Activated gamma-delta T cell treated with Interleukin-2 at 50 U/mL for 16 hours (primary cell): ENCODE data around the gene NPHP4.

Source experiments
- DNase-seq: peaks from one replicate; pipeline ENCODE4 v3.0.0-alpha.2; 2020

NPHP4 gene

DNA sequence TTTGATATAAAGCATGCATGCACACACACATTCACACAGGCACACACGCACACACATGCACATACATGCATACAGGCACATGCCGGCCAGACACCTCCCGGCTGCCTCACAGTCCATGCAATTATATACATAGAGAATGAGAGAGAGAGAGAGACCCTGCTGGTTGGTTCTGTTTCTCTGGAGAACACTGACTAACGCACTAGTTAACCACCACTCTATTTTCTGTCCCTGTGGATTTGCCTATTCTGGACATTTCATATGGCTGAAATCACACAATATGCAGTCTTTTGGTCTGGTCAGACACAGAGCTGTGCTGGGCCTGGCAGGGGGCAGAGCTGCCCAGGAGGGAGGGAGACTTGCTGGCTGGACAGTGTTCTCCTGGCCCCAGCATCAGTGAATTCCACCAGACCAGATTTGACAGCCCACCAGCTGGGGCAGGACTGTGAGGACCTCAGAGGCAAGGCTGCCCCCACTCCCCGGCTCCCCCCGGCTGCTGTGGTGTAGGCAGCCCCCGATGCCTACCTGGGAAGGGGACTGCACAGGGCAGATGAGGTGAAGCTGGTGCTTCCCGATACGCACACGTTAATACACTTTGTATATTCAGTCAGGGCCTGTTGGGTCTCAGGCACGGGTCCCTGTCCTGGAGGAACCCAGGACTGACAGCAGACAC, 152.2 kb downstream of the NPHP4 start:
- no peak for DNase-seq

DNA sequence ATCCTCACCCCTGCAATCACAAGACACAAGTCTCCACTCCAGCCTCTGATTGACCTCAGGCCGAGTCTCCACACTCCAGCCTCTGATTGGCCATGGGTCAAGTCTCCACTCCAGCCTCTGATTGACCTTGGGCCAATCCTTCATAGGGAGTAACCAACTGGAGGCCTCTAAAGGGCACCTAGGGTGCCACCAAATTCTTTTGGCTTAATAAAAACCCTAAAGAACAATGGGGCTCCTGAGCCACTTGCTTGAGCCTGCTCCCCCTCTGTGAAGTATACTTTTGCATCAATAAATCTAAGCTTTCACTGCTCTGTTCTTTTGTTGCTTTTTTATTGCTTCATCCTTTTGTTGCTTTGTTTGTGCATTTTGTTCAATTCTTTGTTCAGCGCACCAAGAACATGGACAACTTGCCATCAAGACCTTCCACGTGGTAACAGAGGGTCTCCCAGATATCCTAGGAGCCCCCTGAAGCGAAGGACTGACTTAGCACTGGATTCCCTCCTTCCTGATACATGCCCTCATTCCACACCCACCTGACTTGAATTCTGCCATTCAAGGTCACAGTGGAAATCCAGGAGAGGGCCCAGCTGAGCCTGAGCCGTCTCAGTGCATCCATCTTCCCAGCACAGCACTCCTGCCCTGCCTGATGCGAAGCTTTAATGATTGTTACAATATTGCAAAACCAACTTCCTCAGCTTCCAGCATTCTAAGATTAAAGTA, 152.9 kb downstream of the NPHP4 start:
- DNase-seq, result no peak

DNA sequence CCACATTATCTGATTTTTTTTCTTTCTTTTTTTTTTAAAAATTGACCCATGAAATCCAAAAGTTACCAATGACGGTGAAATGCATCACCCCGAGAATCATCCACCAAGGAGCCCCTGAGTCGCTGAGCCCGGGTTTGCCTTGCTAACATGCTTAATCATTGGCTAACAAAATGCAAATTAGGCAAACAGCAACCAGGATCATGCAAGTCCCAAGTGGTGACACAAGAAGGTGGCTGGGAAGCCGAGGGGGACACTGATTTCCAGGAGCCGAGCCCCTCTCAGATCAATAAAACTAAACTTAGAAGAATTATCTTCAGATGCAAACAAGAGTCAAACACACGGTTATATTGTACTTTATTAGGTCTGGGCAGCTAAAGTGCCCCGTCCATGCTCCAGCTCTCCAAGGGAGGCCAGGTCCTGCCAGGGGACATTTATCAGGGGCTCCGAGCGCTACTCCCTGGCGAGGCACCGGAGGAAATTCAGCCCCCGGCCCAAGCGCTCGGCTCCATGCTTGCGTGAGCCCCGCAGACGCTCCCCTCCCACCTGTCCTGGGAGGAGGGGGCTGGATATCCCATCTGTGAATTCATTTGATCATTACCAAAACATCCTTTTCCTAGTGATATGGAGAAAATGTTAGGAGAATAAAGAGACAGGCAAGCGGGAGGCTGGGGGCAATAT, 154.1 kb downstream of the NPHP4 start:
- DNase-seq, result no peak

DNA sequence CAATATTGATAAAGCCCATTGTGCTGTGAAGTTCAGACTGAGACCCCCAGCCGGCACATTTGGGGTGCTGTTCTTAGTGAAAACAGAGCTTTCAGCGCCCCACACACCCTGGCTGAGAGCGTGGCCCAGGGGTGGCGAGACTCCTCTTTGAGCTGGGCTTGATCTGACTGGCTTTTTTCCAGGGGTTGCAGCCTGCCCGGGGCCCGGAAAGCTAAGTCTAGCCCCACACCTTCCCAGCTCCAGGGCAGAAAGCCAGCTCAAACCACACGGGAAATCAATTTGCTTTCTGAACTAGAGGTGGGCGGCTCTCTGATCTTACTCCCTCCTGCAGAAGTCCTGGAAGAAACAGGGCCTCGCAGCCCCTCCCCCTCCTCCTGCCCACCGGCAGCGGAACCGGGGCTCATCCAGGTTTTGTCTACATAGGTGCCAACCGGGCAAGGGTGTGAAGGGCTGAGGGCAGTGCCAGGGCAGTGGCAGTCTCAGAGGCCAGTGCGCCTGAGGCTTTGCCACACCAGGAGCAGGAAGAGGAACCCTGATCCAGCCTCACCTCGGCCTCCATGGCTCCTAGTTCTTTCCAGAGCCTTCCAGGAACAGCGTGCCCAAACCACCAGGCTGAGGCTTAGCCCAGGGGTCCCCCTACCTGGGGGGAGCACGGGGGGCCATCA, 155.3 kb downstream of the NPHP4 start:
- DNase-seq, result no peak

DNA sequence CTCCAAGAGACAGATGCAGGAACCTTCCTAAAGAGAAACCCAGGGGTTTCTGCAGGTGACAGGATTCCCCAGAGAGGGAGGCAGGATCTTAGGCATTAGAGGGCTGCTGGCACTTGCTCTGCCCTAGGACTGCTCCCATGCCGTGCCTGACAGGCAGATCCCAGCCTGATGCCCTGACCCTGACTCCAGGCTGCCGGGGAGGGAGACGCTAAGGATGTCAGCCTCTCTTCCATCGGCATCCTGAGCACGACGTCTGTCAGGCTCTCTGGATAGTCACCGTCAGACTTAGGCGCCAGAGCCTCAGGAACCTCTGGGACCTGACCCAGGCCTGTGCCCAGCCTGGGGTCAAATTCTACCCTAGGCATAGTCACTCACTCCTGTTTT, 157.1 kb downstream of the NPHP4 start:
- no peak for DNase-seq

DNA sequence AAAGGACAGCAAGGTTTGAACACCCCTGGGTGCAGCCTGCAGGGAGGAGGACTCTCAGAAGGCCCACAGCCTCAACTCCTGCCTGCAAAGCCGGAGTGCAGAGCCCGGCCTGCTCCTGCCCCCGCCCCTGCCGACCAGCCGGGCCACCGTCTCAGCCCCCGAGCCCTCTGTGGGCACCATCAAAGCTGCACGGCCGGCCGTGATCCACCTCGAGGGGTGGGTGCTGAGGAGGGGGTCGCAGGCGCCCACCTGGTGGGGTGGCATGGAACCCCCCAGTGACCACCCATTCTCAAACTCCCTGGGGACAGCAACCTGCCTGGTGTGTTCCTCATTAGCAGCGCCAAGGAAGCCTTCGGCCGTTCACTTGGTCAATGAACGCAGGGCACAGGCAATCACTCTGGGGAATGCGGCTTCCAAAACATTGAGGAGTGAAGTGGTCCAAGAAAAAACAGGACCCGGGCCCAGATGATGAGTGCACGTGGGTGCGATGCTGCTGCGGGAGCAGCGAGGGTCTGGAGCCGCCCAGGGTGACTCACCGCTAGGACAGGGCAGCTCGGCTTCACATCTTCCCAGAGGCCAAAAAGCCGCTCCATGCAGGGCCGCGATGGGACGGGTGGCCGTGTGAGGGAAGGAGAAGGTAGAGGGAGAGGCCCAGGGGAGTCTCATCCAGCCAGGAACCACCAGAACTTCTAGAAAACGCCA, 157.6 kb downstream of the NPHP4 start:
- DNase-seq, result no peak

DNA sequence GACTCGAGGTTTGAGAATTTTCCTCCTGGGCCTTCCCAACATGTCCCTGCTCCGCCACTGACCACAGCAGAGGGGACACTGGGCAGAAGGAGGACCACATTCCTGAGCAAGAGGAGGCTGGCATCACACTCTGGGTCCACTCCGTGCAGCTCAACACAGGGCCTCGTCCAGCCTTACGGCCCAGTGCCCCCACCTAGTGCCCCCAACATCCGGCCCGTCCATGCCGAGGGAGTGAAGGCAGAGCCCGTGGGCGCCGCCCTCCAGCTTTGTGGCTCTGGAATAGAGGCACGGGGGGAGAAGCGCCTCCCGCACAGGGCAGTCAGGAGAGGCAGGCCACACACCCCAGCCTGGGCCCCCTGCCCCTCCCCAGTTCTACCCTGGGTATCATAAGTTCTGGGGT, 158.3 kb downstream of the NPHP4 start:
- DNase-seq, result no peak

DNA sequence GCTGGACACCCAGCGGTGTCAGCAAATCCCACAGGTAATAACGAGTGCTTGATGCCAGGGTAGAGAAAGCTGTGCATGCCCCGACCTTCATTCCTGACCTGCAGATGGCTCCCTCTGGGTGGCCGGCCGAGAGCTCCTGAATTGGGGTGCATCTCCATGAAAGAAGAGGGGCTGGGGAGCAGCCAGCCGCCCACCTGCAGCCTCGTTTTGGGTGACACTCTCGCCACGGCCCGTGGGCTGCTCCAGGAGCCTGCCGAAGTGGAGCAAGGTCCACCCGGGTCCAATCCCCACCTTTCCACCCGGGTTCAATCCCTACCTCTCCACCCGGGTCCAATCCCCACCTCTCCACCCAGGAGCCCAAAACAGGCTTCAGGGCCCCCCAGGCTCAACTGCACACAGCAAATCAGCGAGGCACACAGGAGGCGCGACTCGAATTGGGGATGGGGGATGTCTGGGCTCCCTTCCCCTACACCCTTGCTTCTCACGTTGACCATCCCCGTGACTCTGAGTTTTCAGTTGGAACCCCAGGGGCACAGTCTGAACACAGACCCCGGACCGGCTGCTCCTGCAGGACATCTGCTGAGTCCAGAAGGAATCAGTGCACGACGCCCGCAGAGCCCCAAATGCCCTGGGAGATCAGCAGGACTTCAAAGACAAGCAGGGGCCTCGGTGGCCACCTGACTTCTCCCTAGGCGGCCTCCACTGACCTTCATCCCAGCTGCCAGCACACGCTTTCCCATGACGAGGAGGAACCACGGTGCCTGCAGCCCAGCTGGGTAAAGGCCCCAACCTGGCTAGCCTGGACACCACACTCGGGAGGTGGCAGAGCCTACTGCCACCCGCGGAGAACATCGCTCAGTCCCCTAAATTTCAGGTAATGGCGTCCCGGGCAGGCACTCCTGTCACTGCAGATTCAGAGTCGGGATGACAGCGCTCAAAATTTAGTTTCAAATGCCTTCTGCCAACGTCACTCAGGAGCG, 159.0 kb downstream of the NPHP4 start:
- no peak for DNase-seq

DNA sequence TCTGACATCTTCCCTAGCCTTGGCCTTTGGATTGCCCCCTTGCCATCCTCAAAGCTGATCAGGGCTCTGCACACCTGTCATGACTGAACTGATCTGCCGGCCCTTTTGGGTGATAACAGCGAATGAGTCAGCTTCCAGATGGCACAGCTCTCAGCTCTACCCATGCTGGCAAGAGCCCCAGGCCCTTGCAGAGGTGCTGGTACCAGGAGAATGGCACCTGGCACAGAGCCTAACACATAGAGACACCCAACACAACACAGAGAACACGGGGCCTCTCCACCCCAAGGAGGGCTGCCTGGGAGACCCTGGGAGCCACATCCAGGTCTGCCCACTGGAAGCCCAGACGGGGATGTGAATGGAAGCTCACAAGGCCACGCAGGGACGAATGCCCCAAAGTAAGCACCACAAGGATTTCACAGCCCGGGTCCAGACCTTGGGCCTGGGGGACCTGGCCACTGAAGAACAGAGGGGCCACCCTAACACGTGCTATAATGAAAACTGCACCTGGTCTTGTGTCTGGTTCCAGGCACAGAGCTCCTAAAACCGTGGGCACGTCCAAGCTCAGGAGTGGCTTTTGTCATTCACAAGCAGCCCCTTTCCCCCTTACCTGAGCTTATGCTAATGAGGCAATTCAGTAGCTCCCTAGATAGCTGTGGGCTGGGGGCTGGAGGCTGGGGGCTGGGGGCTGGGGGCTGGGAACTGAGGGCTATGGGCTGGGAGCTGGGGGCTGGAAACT, 160.5 kb downstream of the NPHP4 start:
- DNase-seq, result no peak

DNA sequence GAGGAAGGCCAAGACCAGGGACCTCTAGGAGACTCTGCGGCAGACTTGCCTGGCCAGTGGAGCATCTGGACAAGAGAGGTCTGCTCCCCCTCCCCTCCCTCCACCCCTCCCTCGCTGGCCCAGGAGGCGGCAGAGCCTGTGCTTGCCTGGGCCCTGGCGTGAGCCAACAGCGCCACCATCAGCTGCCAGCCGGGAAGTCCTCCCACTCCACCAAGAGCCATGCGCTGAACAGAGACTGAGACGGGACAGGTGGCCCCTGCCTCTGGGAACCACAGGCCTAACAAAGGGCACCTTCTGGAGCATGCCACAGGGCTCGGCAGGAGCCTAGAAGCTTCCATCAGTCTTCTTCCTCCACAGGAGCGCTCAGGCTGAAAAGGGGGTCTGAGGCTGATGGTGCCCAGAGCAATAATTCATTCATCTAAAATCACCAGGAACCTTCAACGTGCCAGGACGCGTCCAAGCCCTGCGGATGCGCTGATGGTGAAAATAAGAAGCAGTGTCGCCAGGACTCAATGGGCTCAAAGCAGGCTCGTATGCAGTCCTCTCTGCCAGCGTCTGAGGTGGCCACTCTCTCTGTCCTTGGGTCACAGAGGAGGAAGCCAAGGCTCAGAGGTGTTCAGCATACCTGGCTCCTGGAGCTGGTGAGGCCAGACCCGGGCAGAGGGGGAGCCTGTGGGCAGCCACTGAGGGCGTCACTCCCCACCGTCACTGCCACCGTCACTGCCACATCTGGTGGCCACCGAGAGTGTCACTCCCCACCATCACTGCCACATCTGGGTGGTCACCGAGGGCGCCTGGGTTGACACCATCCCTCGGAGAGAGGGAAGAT, 161.2 kb downstream of the NPHP4 start:
- no peak for DNase-seq

DNA sequence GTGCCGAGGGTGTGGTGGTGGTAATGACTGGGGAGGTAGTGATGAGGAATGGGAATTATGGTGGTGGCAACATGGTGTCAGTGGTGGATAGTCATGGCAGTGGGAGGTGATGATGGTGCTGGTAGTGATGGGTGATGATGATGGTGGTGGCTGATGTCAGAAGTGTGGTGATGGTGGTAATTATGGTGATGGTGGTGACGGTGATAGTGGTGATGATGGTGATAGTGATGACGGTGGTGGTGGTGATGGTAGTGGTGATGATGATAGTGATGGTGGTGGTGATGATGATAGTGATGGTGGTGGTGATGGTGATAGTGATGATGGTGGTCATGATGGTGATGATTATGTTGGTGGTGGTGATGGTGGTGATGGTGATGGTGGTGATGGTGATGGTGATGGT, 162.8 kb downstream of the NPHP4 start:
- DNase-seq, result no peak

DNA sequence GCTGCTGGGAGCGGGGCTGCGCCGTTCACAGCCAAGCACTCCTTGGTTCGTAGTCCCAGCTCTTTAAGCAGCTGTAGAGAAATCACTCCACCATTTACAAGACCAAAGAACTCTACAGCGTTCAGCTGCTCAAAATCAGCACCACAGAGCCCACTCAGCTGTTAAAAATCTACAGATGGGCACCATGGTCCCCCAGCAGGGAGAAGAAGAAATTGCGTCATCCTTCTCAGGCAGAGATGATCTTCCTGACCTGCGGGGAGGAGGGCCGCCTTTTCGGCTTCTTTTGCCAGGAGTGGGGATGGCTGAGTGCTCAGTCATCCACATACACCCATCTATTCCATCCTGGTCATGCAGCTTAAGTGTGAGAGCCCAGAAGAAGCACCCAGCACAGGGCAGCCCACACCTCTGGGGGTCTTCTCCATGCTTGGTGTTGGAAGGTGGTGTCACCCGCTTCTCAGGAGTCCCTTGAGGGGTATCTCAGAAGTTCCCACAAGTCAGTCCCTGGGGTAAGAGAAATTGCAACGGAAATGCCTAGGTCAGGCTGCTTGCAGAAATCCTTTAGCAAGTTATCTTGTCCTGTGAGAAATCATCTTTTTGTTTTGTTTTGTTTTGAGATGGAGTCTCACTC, 163.8 kb downstream of the NPHP4 start:
- DNase-seq, result no peak

DNA sequence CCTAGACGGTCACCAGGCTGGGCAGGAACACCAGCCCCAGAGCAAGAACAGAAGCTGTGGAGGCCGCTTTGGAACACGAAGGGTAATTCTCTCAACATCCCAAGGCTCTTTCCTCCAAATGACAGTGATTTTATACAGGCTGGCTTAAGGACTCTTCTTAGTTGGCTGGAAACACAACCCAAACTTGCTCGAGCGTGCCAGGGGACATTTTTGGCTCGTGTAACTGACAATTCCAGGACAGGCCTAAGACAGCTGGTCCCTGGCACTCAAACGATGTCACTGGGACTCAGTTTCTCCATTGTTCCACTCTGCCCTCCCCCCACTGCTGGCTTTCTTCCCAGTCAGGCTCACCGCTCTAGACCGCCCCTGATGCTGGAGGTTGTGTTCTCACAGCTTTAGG, 164.7 kb downstream of the NPHP4 start:
- no peak for DNase-seq

DNA sequence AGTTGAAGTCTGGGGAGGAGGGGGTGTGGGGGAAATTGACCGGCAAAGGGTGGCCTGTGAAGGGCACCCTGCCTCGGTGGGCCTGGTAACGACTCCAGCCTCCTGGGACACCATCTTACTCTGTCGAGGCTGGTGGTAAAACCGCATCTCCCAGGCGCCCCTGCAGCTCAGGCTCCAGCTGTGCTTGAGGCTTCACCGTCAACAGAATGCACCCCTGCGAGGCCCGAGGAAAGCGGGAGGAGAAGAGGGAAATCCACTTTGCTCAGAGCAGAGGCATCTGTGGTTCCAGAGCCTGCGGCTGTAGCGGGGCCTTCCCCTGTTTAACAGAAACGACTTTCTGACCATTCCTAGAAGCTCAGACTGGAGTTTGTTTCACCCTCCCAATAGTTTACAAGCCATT, 165.6 kb downstream of the NPHP4 start:
- DNase-seq, result no peak

DNA sequence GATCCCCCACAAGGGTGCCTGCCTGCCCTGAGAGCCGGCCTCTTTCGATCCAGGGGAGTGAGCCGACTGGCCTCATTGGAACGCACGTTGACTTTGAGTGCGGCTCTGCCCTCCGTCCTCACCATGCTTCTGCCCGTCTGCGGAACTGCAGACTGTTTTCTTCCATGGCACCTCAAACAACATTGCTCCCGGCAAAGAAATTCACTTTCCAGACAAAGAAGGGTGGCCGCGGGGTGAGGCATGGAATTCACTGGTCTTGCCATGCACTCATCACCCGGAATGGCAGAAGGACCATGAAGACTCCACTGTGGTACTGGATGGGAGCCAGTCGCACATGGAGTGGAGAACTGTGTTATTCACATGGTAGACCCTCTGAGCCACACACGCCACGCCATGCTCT, 169.5 kb downstream of the NPHP4 start:
- DNase-seq, result no peak

DNA sequence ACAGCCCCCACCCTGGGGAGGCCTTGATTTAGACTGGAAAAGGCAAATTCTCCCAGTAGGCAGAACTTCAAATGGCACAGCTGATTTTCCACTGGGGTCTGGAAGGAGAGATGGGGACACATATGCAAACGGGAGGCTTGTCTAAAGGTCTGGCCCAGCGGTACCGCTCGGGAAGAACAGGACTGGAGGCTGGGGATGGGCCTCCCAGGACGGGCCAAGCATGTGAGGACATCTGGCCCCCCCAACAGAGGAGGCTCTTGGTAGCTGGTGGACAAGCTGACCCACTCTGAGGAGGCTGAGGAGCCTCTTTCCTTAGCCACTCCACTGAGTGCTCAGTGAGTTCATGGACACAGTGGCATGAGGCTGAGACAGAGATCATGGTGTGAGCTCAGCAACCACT, 170.0 kb downstream of the NPHP4 start:
- DNase-seq, result no peak

DNA sequence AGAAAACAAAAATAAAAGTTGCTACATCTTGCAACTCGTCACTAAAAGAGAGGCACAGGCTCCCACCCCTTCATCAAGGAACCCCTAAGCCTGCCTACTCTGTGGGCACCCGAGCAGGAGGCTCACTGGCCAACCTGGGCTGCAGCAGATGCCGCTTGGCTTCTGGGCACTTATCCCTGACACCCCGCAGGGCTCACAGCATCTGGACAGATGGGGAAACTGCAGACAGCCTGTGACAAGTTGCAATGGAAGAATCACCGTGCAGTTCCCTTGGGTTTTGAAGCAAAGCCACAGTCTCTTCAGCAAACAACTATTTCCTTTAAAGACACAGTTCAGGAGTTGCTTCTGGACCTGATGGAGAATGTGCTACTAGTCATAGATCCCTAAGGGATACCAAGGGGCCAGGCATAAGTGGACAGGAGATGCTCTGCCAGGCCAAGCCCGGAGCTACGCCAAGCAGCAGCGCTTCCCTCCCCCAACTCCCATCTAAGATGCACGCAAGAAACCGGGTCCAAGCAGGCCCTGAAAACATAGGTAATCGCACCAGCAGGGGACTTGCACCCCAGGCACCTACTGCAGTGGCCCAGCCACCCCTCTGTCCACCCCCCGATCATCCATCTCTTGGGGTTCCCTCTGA, 170.6 kb downstream of the NPHP4 start:
- DNase-seq, result no peak

DNA sequence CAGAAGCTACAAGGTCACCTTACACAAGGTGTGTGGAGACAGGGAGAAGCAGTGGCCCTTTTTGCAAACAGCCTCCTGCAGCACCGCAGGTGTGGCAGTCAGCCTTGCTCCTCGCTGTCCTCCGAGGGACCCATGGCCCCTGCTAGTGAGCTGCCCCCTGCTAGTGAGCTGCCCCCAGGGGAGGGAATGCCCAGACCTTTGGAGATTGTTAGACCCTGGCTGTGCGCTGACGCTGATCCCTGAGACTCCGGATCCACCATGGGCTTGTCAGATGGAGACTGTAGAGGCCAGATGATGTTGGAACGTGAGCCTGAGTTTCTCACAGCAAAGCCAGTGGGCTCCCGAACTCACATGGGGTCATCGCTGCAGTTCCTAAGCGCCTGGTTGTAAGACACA, 172.2 kb downstream of the NPHP4 start:
- no peak for DNase-seq

DNA sequence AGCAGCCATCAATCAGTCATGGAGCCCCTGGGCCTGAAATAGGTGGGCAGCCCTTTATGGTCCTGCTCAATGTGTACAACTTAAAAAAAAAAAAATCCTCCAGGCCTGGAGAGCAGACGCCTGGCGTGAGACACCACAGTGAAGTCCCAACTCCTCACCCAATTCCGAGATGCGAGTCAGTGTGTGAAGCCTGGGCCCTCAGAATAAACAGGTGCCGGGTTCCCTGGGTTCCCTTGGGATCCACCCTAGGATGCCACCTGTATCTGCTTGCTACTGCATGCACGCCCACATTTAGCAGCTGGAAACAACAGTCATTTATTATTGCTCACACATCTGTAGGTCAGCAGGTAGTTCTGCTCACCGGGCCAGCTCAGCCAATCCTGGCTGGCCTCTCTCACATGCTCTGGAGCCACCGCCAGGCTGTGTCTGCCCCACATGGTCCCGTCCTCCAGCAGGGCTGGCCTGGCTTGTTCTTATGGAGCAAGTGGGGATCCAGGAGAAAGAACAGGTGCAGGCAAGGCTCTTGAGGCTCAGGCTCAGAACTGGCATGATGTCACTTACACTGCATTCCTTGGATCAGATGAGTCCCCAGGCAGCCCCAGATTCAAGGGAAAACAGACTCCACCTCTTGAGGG, 172.7 kb downstream of the NPHP4 start:
- DNase-seq, result no peak
